K562 (cell line): ENCODE results near the gene SCARF2. TPM values are rescaled to one million over a fixed set of nuclear protein-coding genes. Genes with fewer than 3 reads are reported as not detected.

ENCODE experiments used
- BRD4 ChIP-seq: fragments of 200-600 bp; sonication (generic); IDR thresholded peaks from 2 replicates; pipeline ENCODE4 v1.6.1; 2017; ENCODE audit warnings: inconsistent platforms
- CHD2 ChIP-seq: IDR thresholded peaks from 2 replicates; pipeline ENCODE4 v1.6.1; 2011; ENCODE audit warnings: low read depth, low read length
- ETS2 ChIP-seq: IDR thresholded peaks from 2 replicates; pipeline ENCODE4 v1.6.1; 2016; ENCODE audit warnings: borderline replicate concordance, missing genetic modification characterization, mild to moderate bottlenecking, moderate library complexity, missing compliant biosample characterization; ENCODE audit not compliant: poor library complexity, severe bottlenecking
- FOXK2 ChIP-seq, 2 experiments: fragments of 450-650 bp; IDR thresholded peaks in 1 of 2; conservative IDR thresholded peaks in 1 of 2; 2 replicates each; pipeline ENCODE4 v1.6.1; 2016; ENCODE audit warnings: low read depth in 2 of 2, mild to moderate bottlenecking in 1 of 2
- FOXP1 ChIP-seq: sonication (generic); formaldehyde crosslinking; IDR thresholded peaks from 2 replicates; pipeline ENCODE4 v1.8.0; 2022; ENCODE audit warnings: mild to moderate bottlenecking, missing genetic modification reagents
- HNRNPK ChIP-seq: fragments of 200-400 bp; formaldehyde crosslinking; IDR thresholded peaks from one replicate; pipeline ENCODE4 v1.6.1; 2018; ENCODE audit warnings: mild to moderate bottlenecking, low read depth, low read length; ENCODE audit not compliant: poor library complexity, severe bottlenecking
- MEF2A ChIP-seq: IDR thresholded peaks from 2 replicates; pipeline ENCODE4 v1.6.1; 2011; ENCODE audit warnings: low read depth, mild to moderate bottlenecking, low read length, moderate library complexity; ENCODE audit not compliant: control insufficient read depth
- NONO ChIP-seq, 2 experiments: fragments of 200-400 bp in 1 of 2; fragments of 450-650 bp in 1 of 2; formaldehyde crosslinking in 1 of 2; IDR thresholded peaks; 2 replicates each; pipeline ENCODE4 v1.6.1; 2017; ENCODE audit warnings: low read depth in 2 of 2, mild to moderate bottlenecking in 2 of 2, moderate library complexity in 2 of 2, low read length in 1 of 2
- PCBP2 ChIP-seq: fragments of 200-400 bp; formaldehyde crosslinking; IDR thresholded peaks from 2 replicates; pipeline ENCODE4 v1.6.1; 2018; ENCODE audit warnings: low read length, low read depth, mild to moderate bottlenecking, moderate library complexity; ENCODE audit not compliant: poor library complexity, severe bottlenecking
- RFX1 ChIP-seq: fragments of 450-650 bp; IDR thresholded peaks from 2 replicates; pipeline ENCODE4 v1.6.1; 2016; ENCODE audit warnings: mild to moderate bottlenecking, moderate library complexity
- RREB1 ChIP-seq: fragments of 250-450 bp; sonication (Bioruptor Pico); IDR thresholded peaks from 2 replicates; pipeline ENCODE4 v1.4.0; 2020
- SMAD1 ChIP-seq: fragments of 150-350 bp; IDR thresholded peaks from 2 replicates; pipeline ENCODE4 v1.6.1; 2014; ENCODE audit warnings: low read length, low read depth; ENCODE audit not compliant: partially characterized antibody
- SREBF2 ChIP-seq: sonication (generic); formaldehyde crosslinking; IDR thresholded peaks from 2 replicates; pipeline ENCODE4 v1.4.0; 2020; ENCODE audit warnings: mild to moderate bottlenecking, missing genetic modification reagents
- TCF7 ChIP-seq: sonication (generic); IDR thresholded peaks from 2 replicates; pipeline ENCODE4 v1.6.1; 2016; ENCODE audit warnings: antibody characterized with exemption, borderline replicate concordance
- U2AF2 ChIP-seq: fragments of 200-400 bp; formaldehyde crosslinking; optimal IDR thresholded peaks from 2 replicates; pipeline ENCODE3; 2017; ENCODE audit warnings: low read depth, mild to moderate bottlenecking, low read length
- YBX1 ChIP-seq: fragments of 450-650 bp; IDR thresholded peaks from 2 replicates; pipeline ENCODE4 v1.7.1; 2016; ENCODE audit warnings: mild to moderate bottlenecking
- ZBTB33 ChIP-seq: sonication (generic); formaldehyde crosslinking; IDR thresholded peaks from 2 replicates; pipeline ENCODE4 v1.8.1; 2023; ENCODE audit warnings: mild to moderate bottlenecking, missing genetic modification reagents
- ZFPM2 ChIP-seq: fragments of 250-450 bp; sonication (Bioruptor Pico); IDR thresholded peaks from 2 replicates; pipeline ENCODE4 v1.5.1; 2022; ENCODE audit warnings: mild to moderate bottlenecking
- ZNF212 ChIP-seq: fragments of 450-650 bp; formaldehyde crosslinking; IDR thresholded peaks from 2 replicates; pipeline ENCODE4 v1.4.0; 2020; ENCODE audit warnings: mild to moderate bottlenecking
- ZNF764 ChIP-seq: fragments of 250-450 bp; sonication (Bioruptor Pico); IDR thresholded peaks from 2 replicates; pipeline ENCODE4 v1.4.0; 2020; ENCODE audit warnings: low read depth, mild to moderate bottlenecking, moderate library complexity
- polyA plus RNA-seq, 8 experiments: library from polyadenylated mRNA; depleted of rRNA in 4 of 8; stranded (reverse) in 5 of 8; unstranded in 3 of 8; fragments of >200 nt; fragmentation: Nextera tagmentation in 2 of 8; fragmentation: Illumina TruSeq in 1 of 8; extraction: Ambion mirVana in 2 of 8; extraction: Trizol in 1 of 8; gene quantifications; 2 replicates each; pipeline versions ENCODE4 v1.2.1 to v1.2.3, GENCODE V29; 2011 to 2014; ENCODE audit warnings: inconsistent platforms in 1 of 8, missing spikeins in 1 of 8
- total RNA-seq, 7 experiments: library from RNA; depleted of rRNA in 6 of 7; stranded (reverse); fragments of >200 nt in 6 of 7; fragmentation: Illumina TruSeq in 2 of 7; extraction: Trizol in 2 of 7; gene quantifications; 2 replicates each; pipeline versions ENCODE4 v1.2.1 to v1.2.3, GENCODE V29; 2011 to 2021; ENCODE audit warnings: low replicate concordance in 1 of 7

Gene SCARF2
- total and polyA plus RNA-seq, 9 of the 15 experiments (the other 6 are each of a cell fraction or from before 2014, with no cell fraction given): 0.06 to 0.32 (median 0.21) TPM; not detected in 5

- no peak for TF ChIP-seq HNRNPK
- TF ChIP-seq U2AF2: no peak
- TF ChIP-seq YBX1: no peak
- TF ChIP-seq FOXK2 (conservative IDR thresholded peaks at IDR 0.05 in 1 of 2, IDR thresholded peaks at IDR 0.05 in 1 of 2; ENCODE audit: low read depth in 2 of 2): no peak
- TF ChIP-seq MEF2A: 0 out of 2 replicates have a peak, but pooled peaks have one; percentile 2
- no peak; the same call in 1 of the 2 replicates for TF ChIP-seq FOXP1 (CRISPR knock-in tag)
- TF ChIP-seq SMAD1: peak; percentile 44
- TF ChIP-seq ZNF764 (CRISPR knock-in tag): no peak
- TF ChIP-seq TCF7: peak; percentile 50; the same call in 1 of the 2 replicates
- 0 out of 2 replicates have a peak, but pooled peaks have one; percentile 37 for TF ChIP-seq CHD2
- no peak for TF ChIP-seq ZNF212 (CRISPR knock-in tag)
- no peak for TF ChIP-seq RFX1
- no peak for TF ChIP-seq SREBF2 (CRISPR knock-in tag)
- no peak for TF ChIP-seq ZBTB33
- peak; percentile 94 for TF ChIP-seq ZFPM2 (CRISPR knock-in tag)
- TF ChIP-seq ETS2 (tag): peak; percentile 13
- TF ChIP-seq BRD4: no peak
- TF ChIP-seq RREB1 (CRISPR knock-in tag): peak; percentile 90
- no peak for TF ChIP-seq NONO (IDR thresholded peaks at IDR 0.05; ENCODE audit: low read depth in 2 of 2, low read length in 1 of 2)
- TF ChIP-seq PCBP2: no peak
These were observed 19.3 kb downstream of the SCARF2 start (continued) for GRCh38 chr22:20418211-20418788.
